NCI-H2107 treated with DMSO at 0.1 percent for 48 hours (cell line): ENCODE data around the gene CHDH.

Source experiments
- DNase-seq: peaks from one replicate; lab custom pipeline; 2025; ENCODE audit not compliant: unreplicated experiment; lab: John Stamatoyannopoulos, UW

The CHDH gene

GRCh38 chr3:53850895-53851294, 4.7 kb upstream of the CHDH start:
- DNase-seq, result no peak

- DNase-seq, result no peak
Measured at GRCh38 chr3:53849916-53850315, 3.7 kb upstream of the CHDH start.

GRCh38 chr3:53846851-53847155, 584 bp upstream of the CHDH start:
- no peak for DNase-seq

GRCh38 chr3:53845881-53846133, 412 bp downstream of the CHDH start:
- DNase-seq, result no peak

GRCh38 chr3:53845103-53845880, 927 bp downstream of the CHDH start:
- DNase-seq, result no peak

GRCh38 chr3:53844262-53845102, 1.7 kb downstream of the CHDH start:
- DNase-seq, result no peak

GRCh38 chr3:53843195-53844177, 2.7 kb downstream of the CHDH start:
- no peak for DNase-seq

GRCh38 chr3:53842436-53843194, 3.6 kb downstream of the CHDH start:
- DNase-seq, result peak; percentile 24

- no peak for DNase-seq
Measured at GRCh38 chr3:53841296-53841695, 4.9 kb downstream of the CHDH start.

- DNase-seq, result no peak
Measured at GRCh38 chr3:53837331-53837730, 8.9 kb downstream of the CHDH start.

- DNase-seq, result no peak
Measured at GRCh38 chr3:53836084-53836872, 9.9 kb downstream of the CHDH start.

- no peak for DNase-seq
Measured at GRCh38 chr3:53835257-53835656, 11.0 kb downstream of the CHDH start.

- no peak for DNase-seq
Measured at GRCh38 chr3:53834429-53835095, 11.7 kb downstream of the CHDH start.

- no peak for DNase-seq
Measured at GRCh38 chr3:53833700-53834099, 12.5 kb downstream of the CHDH start.

- DNase-seq, result no peak
Measured at GRCh38 chr3:53833053-53833645, 13.1 kb downstream of the CHDH start.

- DNase-seq, result no peak
Measured at GRCh38 chr3:53830944-53831343, 15.3 kb downstream of the CHDH start.

GRCh38 chr3:53829605-53830004, 16.6 kb downstream of the CHDH start:
- no peak for DNase-seq

- no peak for DNase-seq
Measured at GRCh38 chr3:53828581-53828980, 17.6 kb downstream of the CHDH start.

GRCh38 chr3:53826048-53826447, 20.2 kb downstream of the CHDH start:
- DNase-seq, result no peak
